B cell (primary cell): ENCODE data around the gene RSBN1L.

Experiments
- EZH2 ChIP-seq: IDR thresholded peaks from 2 replicates; pipeline ENCODE4 v1.6.1; 2012; ENCODE audit warnings: borderline replicate concordance, low read depth, mild to moderate bottlenecking, moderate library complexity, low read length; ENCODE audit not compliant: insufficient read depth, poor library complexity, severe bottlenecking
- TF ChIP-seq, protein P1 (sequence below): fragments of 200-600 bp; IDR thresholded peaks from one replicate; pipeline ENCODE4 v1.8.0; 2022; ENCODE audit warnings: antibody characterized with exemption, mild to moderate bottlenecking

DNA sequence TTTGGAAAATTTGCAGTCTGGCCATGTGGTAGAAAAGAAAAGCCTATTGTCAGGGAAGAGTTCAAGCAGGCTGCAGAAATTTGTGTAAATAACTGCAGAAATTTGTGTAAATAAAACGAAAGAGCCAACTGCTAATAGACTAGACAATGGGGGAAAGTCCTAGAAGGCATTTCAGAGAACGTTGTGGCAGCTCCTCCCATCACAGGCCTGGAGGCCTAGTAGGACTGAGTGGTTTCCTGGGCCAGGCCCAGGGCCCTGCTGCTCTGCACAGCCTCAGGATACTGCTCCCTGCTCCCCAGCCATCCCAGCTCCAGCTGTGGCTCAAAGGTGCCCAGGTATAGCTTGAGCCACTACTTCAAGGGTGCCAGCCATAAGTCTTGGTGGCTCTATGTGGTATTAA is 50.9 kb downstream of the RSBN1L start:
- no peak for TF ChIP-seq EZH2
- TF ChIP-seq, protein P1, sequence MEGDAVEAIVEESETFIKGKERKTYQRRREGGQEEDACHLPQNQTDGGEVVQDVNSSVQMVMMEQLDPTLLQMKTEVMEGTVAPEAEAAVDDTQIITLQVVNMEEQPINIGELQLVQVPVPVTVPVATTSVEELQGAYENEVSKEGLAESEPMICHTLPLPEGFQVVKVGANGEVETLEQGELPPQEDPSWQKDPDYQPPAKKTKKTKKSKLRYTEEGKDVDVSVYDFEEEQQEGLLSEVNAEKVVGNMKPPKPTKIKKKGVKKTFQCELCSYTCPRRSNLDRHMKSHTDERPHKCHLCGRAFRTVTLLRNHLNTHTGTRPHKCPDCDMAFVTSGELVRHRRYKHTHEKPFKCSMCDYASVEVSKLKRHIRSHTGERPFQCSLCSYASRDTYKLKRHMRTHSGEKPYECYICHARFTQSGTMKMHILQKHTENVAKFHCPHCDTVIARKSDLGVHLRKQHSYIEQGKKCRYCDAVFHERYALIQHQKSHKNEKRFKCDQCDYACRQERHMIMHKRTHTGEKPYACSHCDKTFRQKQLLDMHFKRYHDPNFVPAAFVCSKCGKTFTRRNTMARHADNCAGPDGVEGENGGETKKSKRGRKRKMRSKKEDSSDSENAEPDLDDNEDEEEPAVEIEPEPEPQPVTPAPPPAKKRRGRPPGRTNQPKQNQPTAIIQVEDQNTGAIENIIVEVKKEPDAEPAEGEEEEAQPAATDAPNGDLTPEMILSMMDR: no peak
